Measurements from ENCODE around the gene POU6F2. TPM values are rescaled to one million over a fixed set of nuclear protein-coding genes. Genes with fewer than 3 reads are reported as not detected.

The POU6F2 gene
- total RNA-seq, 1 experiment from 2014 or later = 2.9 TPM

- Mint-ChIP-seq H3K36me3 (no peaks in the 10 kb centered on the region), H3K9me3 (no peaks in the 10 kb centered on the region), H3K27ac (no peak overlapping the region), H3K4me1 (peaks cover 9% of the 10 kb centered on the region), H3K4me3 (no peak overlapping the region), H3K27me3 (ENCODE audit: low read depth) (no peaks in the 10 kb centered on the region)
- ChIA-PET CTCF (no interaction called here), POLR2A (no interaction called here)
- DNase-seq (ENCODE audit: low spot score) (no peak), ATAC-seq (no peak)
- TF ChIP-seq ESRRA (CRISPR knock-in tag; IDR thresholded peaks at IDR 0.05; ENCODE audit: borderline replicate concordance) (no peak), JAZF1 (CRISPR knock-in tag; IDR thresholded peaks at IDR 0.05) (no peak)
Observed at GRCh38 chr7:39233851-39234529, 256.3 kb downstream of the POU6F2 start.

GRCh38 chr7:39238234-39238869 lies 260.6 kb downstream of the POU6F2 start:
- peaks cover 25% of the 10 kb centered on the region for H3K9me3 Mint-ChIP-seq
- POLR2A ChIA-PET = no interaction called here
- TF ChIP-seq ZBTB43 (CRISPR knock-in tag; IDR thresholded peaks at IDR 0.05) (no peak), IRF2 (CRISPR knock-in tag; IDR thresholded peaks at IDR 0.05; ENCODE audit: borderline replicate concordance, low read depth) (no peak), MLX (CRISPR knock-in tag; IDR thresholded peaks at IDR 0.05) (no peak), CBFB (CRISPR knock-in tag; IDR thresholded peaks at IDR 0.05; ENCODE audit: low read depth) (no peak), PRDM15 (CRISPR knock-in tag; IDR thresholded peaks at IDR 0.05) (no peak), ERG (CRISPR knock-in tag; IDR thresholded peaks at IDR 0.05) (no peak), AR (CRISPR knock-in tag; IDR thresholded peaks at IDR 0.05) (no peak)
- CTCF ChIA-PET = no interaction called here
- no peak for DNase-seq (ENCODE audit: low spot score)
- H3K27me3 Mint-ChIP-seq (ENCODE audit: low read depth) = no peaks in the 10 kb centered on the region
- no peak for ATAC-seq
- no peak overlapping the region for H3K27ac Mint-ChIP-seq
- H3K4me1 Mint-ChIP-seq = no peaks in the 10 kb centered on the region
- H3K36me3 Mint-ChIP-seq = peaks cover 16% of the 10 kb centered on the region
- no peak overlapping the region for H3K4me3 Mint-ChIP-seq

GRCh38 chr7:39240864-39241263 lies 263.2 kb downstream of the POU6F2 start:
- Mint-ChIP-seq H3K9me3 (peaks cover 26% of the 10 kb centered on the region), H3K36me3 (peaks cover 16% of the 10 kb centered on the region), H3K27me3 (ENCODE audit: low read depth) (no peaks in the 10 kb centered on the region), H3K4me1 (no peaks in the 10 kb centered on the region), H3K4me3 (no peak overlapping the region), H3K27ac (no peak overlapping the region)
- ChIA-PET CTCF (no interaction called here), POLR2A (no interaction called here)
- ATAC-seq (no peak), DNase-seq (ENCODE audit: low spot score) (no peak)
- TF ChIP-seq AFF4 (CRISPR knock-in tag; IDR thresholded peaks at IDR 0.05; ENCODE audit: borderline replicate concordance) (no peak), GRHL2 (CRISPR knock-in tag; IDR thresholded peaks at IDR 0.05; ENCODE audit: insufficient replicate concordance, severe bottlenecking) (no peak), ATF2 (CRISPR knock-in tag; IDR thresholded peaks at IDR 0.05; ENCODE audit: borderline replicate concordance, low read depth) (no peak), PRRX2 (CRISPR knock-in tag; IDR thresholded peaks at IDR 0.05) (no peak), NR3C1 (CRISPR knock-in tag; conservative IDR thresholded peaks at IDR 0.05; ENCODE audit: low read depth) (no peak), JUN (CRISPR knock-in tag; IDR thresholded peaks at IDR 0.05) (no peak)
